GM23338 (cell line): ENCODE data around the gene TWSG1. TPM values are rescaled to one million over a fixed set of nuclear protein-coding genes. Genes with fewer than 3 reads are reported as not detected.

Source experiments
- ATAC-seq: fragments of 200-7000 bp; cut with Tn5 transposase; 3 replicates; pipeline ENCODE4 v1.9.1; 2020
- DNase-seq: peaks from one replicate; pipeline ENCODE4 v3.0.0-alpha.2; 2015; ENCODE audit warnings: low spot score
- H2AFZ ChIP-seq: fragments of 200-600 bp; sonication (generic); 2 replicates; pipeline ENCODE4 v1.8.0; 2016; ENCODE audit warnings: antibody characterized with exemption, mild to moderate bottlenecking, moderate library complexity
- H3F3A ChIP-seq: fragments of 200-600 bp; sonication (generic); replicated peaks from 2 replicates; pipeline ENCODE4 v1.8.0; 2017; ENCODE audit warnings: antibody characterized with exemption, mixed run types, low read depth
- H3K27ac ChIP-seq: fragments of 200-600 bp; sonication (generic); 2 replicates; pipeline ENCODE4 v1.6.1; 2016; ENCODE audit warnings: low read depth
- H3K27me3 ChIP-seq: fragments of 200-600 bp; sonication (generic); 2 replicates; pipeline ENCODE4 v1.8.0; 2016; ENCODE audit warnings: mild to moderate bottlenecking, mixed run types, moderate library complexity; ENCODE audit not compliant: insufficient read depth
- H3K36me3 ChIP-seq: fragments of 200-600 bp; sonication (generic); 2 replicates; pipeline ENCODE4 v1.8.0; 2016; ENCODE audit warnings: mild to moderate bottlenecking; ENCODE audit not compliant: insufficient read depth
- H3K4me1 ChIP-seq: fragments of 200-600 bp; sonication (generic); 2 replicates; pipeline ENCODE4 v1.8.0; 2016; ENCODE audit warnings: mild to moderate bottlenecking, moderate library complexity; ENCODE audit not compliant: insufficient read depth
- H3K4me2 ChIP-seq: fragments of 200-600 bp; sonication (generic); 2 replicates; pipeline ENCODE4 v1.7.1; 2017; ENCODE audit warnings: mixed run types
- H3K4me3 ChIP-seq: fragments of 200-600 bp; sonication (generic); 2 replicates; pipeline ENCODE4 v1.6.1; 2016; ENCODE audit warnings: mixed run types
- H3K79me2 ChIP-seq: fragments of 200-600 bp; sonication (generic); replicated peaks from 2 replicates; pipeline ENCODE4 v1.8.0; 2017; ENCODE audit warnings: mild to moderate bottlenecking; ENCODE audit not compliant: insufficient read depth
- H3K9me2 ChIP-seq: fragments of 200-600 bp; sonication (generic); 2 replicates; pipeline ENCODE4 v1.8.0; 2017; ENCODE audit not compliant: insufficient read depth
- H4K20me1 ChIP-seq: fragments of 200-600 bp; sonication (generic); replicated peaks from 2 replicates; pipeline ENCODE4 v1.8.0; 2017; ENCODE audit warnings: mild to moderate bottlenecking; ENCODE audit not compliant: insufficient read depth
- H3K27ac Mint-ChIP-seq: 2 replicates; pipeline ENCODE4 v1.8.0; 2020; ENCODE audit warnings: inconsistent platforms, mild to moderate bottlenecking, moderate library complexity, mixed read lengths
- H3K27me3 Mint-ChIP-seq: 3 replicates; pipeline ENCODE4 v1.8.0; 2022; ENCODE audit warnings: low read depth, mild to moderate bottlenecking, moderate library complexity, mixed read lengths, inconsistent platforms; ENCODE audit not compliant: insufficient read depth, poor library complexity
- H3K36me3 Mint-ChIP-seq: 3 replicates; pipeline ENCODE4 v1.8.0; 2021; ENCODE audit warnings: low read depth, mild to moderate bottlenecking, inconsistent platforms, moderate library complexity, mixed read lengths
- H3K4me1 Mint-ChIP-seq: 3 replicates; pipeline ENCODE4 v1.8.0; 2020; ENCODE audit warnings: mild to moderate bottlenecking, inconsistent platforms, mixed read lengths
- H3K4me3 Mint-ChIP-seq: 3 replicates; pipeline ENCODE4 v1.8.0; 2021; ENCODE audit warnings: moderate library complexity, mild to moderate bottlenecking, inconsistent platforms, mixed read lengths
- H3K9me3 Mint-ChIP-seq: 3 replicates; pipeline ENCODE4 v1.8.0; 2020; ENCODE audit warnings: moderate library complexity, mild to moderate bottlenecking, inconsistent platforms, mixed read lengths
- CREB1 ChIP-seq: fragments of 250-450 bp; sonication (Bioruptor Pico); IDR thresholded peaks from 2 replicates; pipeline ENCODE4 v1.5.0; 2020; ENCODE audit warnings: low read depth, mild to moderate bottlenecking, moderate library complexity
- CTCF ChIP-seq, 2 experiments: fragments of 200-600 bp in 1 of 2; sonication (generic) in 1 of 2; conservative IDR thresholded peaks; 2 replicates each; pipeline versions ENCODE4 v1.5.1 to v1.6.1; 2016 to 2017; ENCODE audit warnings: antibody characterized with exemption in 2 of 2, low read depth in 2 of 2, mild to moderate bottlenecking in 2 of 2, moderate library complexity in 1 of 2
- EZH2phosphoT487 ChIP-seq: fragments of 200-600 bp; sonication (generic); IDR thresholded peaks from one replicate; pipeline ENCODE4 v1.8.1; 2018; ENCODE audit warnings: antibody characterized with exemption; ENCODE audit not compliant: unreplicated experiment
- POLR2AphosphoS5 ChIP-seq: IDR thresholded peaks from 2 replicates; pipeline ENCODE4 v1.6.1; 2016; ENCODE audit warnings: antibody characterized with exemption, low read depth
- STAT1 ChIP-seq: IDR thresholded peaks from one replicate; pipeline ENCODE4 v1.6.1; 2016; ENCODE audit warnings: antibody characterized with exemption; ENCODE audit not compliant: unreplicated experiment
- ZNF114 ChIP-seq: fragments of 250-450 bp; sonication (Bioruptor Pico); IDR thresholded peaks from 2 replicates; pipeline ENCODE4 v1.5.0; 2020; ENCODE audit warnings: mild to moderate bottlenecking, moderate library complexity
- ZNF462 ChIP-seq: fragments of 250-450 bp; sonication (Bioruptor Pico); IDR thresholded peaks from 2 replicates; pipeline ENCODE4 v1.5.0; 2020; ENCODE audit warnings: mild to moderate bottlenecking, moderate library complexity
- polyA plus RNA-seq: library from polyadenylated mRNA; unstranded; fragments of >200 nt; fragmentation: Nextera tagmentation; extraction: Ambion mirVana; gene quantifications from 2 replicates; pipeline ENCODE4 v1.2.1, GENCODE V29; 2016
- total RNA-seq: library from RNA; depleted of rRNA; stranded (reverse); fragments of >200 nt; shearing (Covaris generic); gene quantifications from 2 replicates; pipeline ENCODE4 v1.2.3, GENCODE V29; 2014

The TWSG1 gene
- total and polyA plus RNA-seq, 2 experiments from 2014 or later, result 11.5 to 29.1 TPM

- no peak for TF ChIP-seq ZNF462 (CRISPR knock-in tag)
- no peak for TF ChIP-seq ZNF114 (CRISPR knock-in tag)
These were observed 106.5 kb downstream of the TWSG1 start (continued) for GRCh38 chr18:9441061-9441460.

- no peak overlapping the region for H3K27ac ChIP-seq
- no peaks in the 10 kb centered on the region; the same call in 1 of the 2 replicates for H3K36me3 ChIP-seq
- no peak overlapping the region for H2AFZ ChIP-seq
- H3K4me2 ChIP-seq, result no peak overlapping the region
- H3K9me2 ChIP-seq, result 0 out of 2 replicates have a peak, but pooled peaks cover 5% of the 10 kb centered on the region
- Mint-ChIP-seq H3K27ac (no peak overlapping the region), H3K4me1 (no peaks in the 10 kb centered on the region), H3K36me3 (peaks cover 17% of the 10 kb centered on the region), H3K9me3 (peaks cover 27% of the 10 kb centered on the region), H3K4me3 (no peak overlapping the region), H3K27me3 (peaks cover 3% of the 10 kb centered on the region)
- H3K27me3 ChIP-seq, result no peaks in the 10 kb centered on the region
- no peak overlapping the region for H3K4me3 ChIP-seq
- no peaks in the 10 kb centered on the region for H3F3A ChIP-seq
- H4K20me1 ChIP-seq, result no peaks in the 10 kb centered on the region
- no peak for DNase-seq
- H3K79me2 ChIP-seq, result no peaks in the 10 kb centered on the region
- ATAC-seq, result no peak
- H3K4me1 ChIP-seq, result no peaks in the 10 kb centered on the region
- TF ChIP-seq CREB1 (CRISPR knock-in tag) (no peak), ZNF114 (CRISPR knock-in tag) (no peak), STAT1 (no peak), POLR2AphosphoS5 (no peak), ZNF462 (CRISPR knock-in tag) (no peak), CTCF (conservative IDR thresholded peaks at IDR 0.05; ENCODE audit: low read depth in 2 of 2) (no peak), EZH2phosphoT487 (no peak)
These were observed 110.0 kb downstream of the TWSG1 start for GRCh38 chr18:9444549-9444948.
